Hematopoietic multipotent progenitor cell treated with erythropoietin and hydrocortisone succinate and interleukin-3 and kit ligand, for 6 days (in vitro differentiated cells): Measurements from ENCODE around the gene TMEM174.
"Not testable (repeated sequence)": the region's sequence is repeated elsewhere in the genome, so short reads cannot be mapped to it uniquely, and the experiment has no call there.

ENCODE experiments used
- DNase-seq: peaks from one replicate; pipeline ENCODE4 v3.0.0-alpha.2; 2015

TMEM174 gene

GRCh38 chr5:73197637-73198257 lies 24.8 kb downstream of the TMEM174 start:
- DNase-seq: no peak

GRCh38 chr5:73198833-73199592 lies 26.0 kb downstream of the TMEM174 start:
- DNase-seq: no peak

DNA sequence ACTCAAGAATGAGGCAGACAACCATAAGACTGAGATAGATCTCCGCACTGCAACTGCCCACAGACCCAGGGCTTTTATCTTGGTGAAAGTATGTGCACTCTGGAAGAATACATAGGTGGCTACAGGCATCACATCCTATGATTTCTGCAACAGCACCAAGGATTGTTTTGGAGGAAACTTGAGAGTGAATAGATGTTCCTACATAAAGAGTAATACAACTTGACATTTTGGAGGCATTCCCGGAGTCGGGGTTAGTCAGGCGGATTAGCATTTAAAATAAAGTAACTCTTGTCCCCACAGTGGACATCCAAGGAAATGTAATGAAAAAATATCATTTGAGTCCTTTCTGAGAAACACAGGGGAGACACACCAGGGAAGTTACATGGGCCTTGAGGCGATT lies 26.7 kb downstream of the TMEM174 start:
- DNase-seq: no peak

GRCh38 chr5:73201547-73202513 lies 28.8 kb downstream of the TMEM174 start:
- peak; percentile 87 for DNase-seq

- DNase-seq: no peak
Observed at GRCh38 chr5:73204332-73204731, 31.3 kb downstream of the TMEM174 start.

DNA sequence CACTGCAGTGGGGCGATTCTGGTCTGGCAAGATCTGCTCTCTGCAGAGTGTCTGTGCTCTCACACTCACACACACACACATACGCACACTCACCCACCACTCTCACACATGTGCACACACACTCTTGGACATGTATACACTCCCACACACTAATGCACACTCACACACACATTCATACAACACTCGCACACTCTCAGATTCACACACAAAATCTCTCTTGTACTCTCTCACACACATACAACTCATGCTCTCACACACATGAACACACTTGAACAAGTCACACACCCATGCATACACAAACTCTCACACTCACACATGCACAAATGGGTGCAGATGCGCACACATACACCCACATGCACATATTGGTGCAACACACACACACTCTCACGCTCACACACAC lies 31.7 kb downstream of the TMEM174 start:
- DNase-seq: no peak

DNA sequence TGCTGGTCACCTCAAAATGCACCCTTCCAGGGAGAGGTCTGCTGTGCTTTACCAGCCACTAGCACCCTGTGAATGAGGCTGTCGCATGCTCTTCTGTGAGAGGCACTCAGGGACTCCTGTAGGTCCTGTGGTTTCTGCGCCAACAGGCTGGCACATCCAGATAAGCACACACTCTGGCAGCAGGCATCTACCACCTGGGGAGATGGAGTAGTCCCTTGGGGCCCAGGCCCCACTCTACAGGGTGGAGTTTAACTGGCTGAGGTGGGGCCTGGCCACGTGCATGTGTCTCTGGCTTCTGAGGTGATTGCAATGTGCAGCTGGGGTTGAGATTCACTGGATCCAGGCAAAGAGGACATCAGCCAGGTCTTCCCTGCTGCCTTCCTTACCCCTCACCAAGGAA lies 32.3 kb downstream of the TMEM174 start:
- peak; percentile 88 for DNase-seq

DNA sequence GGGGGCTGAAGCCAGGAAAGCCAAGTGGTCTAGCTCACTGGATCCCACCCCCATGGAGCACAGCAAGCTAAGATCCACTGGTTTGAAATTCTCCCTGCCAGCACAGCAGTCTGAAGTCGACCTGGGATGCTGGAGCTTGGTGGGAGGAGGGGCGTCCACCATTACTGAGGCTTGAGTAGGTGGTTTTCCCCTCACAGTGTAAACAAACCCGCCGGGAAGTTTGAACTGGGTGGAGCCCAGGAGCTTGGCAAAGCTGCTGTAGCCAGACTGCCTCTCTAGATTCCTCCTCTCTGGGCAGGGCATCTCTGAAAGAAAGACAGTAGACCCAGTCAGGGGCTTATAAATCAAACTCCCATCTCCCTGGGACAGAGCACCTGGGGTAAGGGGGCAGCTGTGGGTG lies 34.2 kb downstream of the TMEM174 start:
- DNase-seq: not testable (repeated sequence)

DNA sequence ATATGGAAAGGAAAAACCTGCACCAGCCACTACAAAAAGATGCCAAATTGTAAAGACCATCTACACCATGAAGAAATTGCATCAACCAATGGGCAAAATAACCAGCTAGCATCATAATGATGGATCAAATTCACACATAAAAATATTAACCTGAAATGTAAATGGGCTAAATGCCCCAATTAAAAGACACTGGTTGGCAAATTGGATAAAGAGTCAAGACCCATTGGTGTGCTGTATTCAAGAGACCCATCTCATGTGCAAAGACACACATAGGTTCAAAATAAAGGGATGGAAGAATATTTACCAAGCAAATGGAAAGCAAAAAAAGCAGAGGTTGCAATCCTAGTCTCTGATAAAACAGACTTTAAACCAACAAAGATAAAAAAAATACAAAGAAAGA lies 36.1 kb downstream of the TMEM174 start:
- DNase-seq: not testable (repeated sequence)

DNA sequence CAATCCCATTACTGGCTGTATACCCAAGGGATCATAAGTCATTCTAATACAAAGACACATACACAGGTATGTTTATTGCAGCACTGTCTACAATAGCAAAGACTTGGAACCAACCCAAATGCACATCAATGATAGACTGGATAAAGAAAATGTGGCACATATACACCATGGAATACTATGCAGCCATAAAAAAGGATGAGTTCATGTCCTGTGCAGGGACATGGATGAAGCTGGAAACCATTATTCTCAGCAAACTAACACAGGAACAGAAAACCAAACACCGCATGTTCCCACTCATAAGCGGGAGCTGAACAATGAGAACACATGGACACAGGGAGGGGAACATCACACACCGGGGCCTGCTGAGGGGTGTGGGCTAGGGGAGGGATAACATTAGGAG lies 39.7 kb downstream of the TMEM174 start:
- DNase-seq: not testable (repeated sequence)

DNA sequence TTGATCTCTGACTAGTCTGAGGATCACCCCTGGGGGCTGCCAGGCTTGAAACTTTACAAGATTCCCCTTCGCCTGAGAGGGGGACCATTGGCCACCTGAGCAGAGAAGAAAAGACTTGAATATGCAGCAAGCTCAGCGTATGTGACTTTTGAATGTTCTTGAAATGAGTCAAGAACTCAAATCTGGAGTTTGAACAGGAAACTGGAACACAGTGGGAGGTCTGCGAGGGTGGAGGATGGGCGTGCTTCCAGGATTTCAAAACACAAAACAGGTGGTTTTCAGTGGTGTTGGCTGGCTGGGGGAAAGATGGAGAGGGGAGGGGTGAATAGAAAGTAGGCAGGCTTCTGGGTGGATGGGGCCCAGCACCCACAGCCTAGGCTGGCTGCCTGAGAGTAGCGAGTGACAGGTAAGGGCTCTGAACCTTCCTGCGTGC lies 40.6 kb downstream of the TMEM174 start:
- DNase-seq: no peak

GRCh38 chr5:73214306-73214705 lies 41.3 kb downstream of the TMEM174 start:
- no peak for DNase-seq

GRCh38 chr5:73214996-73215395 lies 42.0 kb downstream of the TMEM174 start:
- no peak for DNase-seq

- no peak for DNase-seq
Observed at GRCh38 chr5:73215531-73215890, 42.5 kb downstream of the TMEM174 start.

GRCh38 chr5:73215891-73216610 lies 43.1 kb downstream of the TMEM174 start:
- peak; percentile 86 for DNase-seq

- DNase-seq: peak; percentile 36
Observed at GRCh38 chr5:73218552-73219171, 45.7 kb downstream of the TMEM174 start.

GRCh38 chr5:73219336-73219735 lies 46.3 kb downstream of the TMEM174 start:
- DNase-seq: not testable (repeated sequence)

- DNase-seq: no peak
Observed at GRCh38 chr5:73221161-73221560, 48.2 kb downstream of the TMEM174 start.

DNA sequence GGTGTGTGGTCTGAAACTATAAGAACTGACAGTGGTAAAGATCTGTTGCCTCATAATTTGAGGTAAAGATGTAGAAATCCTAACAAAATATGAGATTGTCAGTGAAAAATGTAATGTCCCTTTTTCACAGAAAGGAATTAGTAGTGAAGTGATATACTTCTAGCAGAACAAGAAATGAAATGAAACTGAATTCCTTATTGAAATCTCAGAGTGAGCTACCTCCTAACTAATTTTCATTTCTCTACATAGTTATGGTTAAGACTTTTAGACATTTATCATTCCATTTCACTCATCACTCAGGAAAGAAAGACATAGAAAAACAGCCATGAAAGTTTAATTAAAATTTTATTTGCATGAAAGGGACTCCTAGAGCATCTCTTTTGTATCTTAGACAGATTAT lies 48.7 kb downstream of the TMEM174 start:
- DNase-seq: no peak

- DNase-seq: no peak
Observed at GRCh38 chr5:73222173-73222572, 49.2 kb downstream of the TMEM174 start.
